Hepatocyte (in vitro differentiated cells): Measurements from ENCODE around the gene LEMD3. TPM values are rescaled to one million over a fixed set of nuclear protein-coding genes. Genes with fewer than 3 reads are reported as not detected.

Experiments used
- DNase-seq: peaks from one replicate; pipeline ENCODE4 v3.0.0-alpha.2; 2016; ENCODE audit warnings: low spot score
- H2AFZ ChIP-seq: fragments of 200-600 bp; sonication (generic); 2 replicates; pipeline ENCODE4 v1.6.0; 2016; ENCODE audit warnings: antibody characterized with exemption, mild to moderate bottlenecking
- H3K27ac ChIP-seq: fragments of 200-600 bp; sonication (generic); 2 replicates; pipeline ENCODE4 v1.5.1; 2016; ENCODE audit warnings: mild to moderate bottlenecking
- H3K27me3 ChIP-seq: fragments of 200-600 bp; sonication (generic); 2 replicates; pipeline ENCODE4 v1.6.1; 2016
- H3K36me3 ChIP-seq: fragments of 200-600 bp; sonication (generic); replicated peaks from 2 replicates; pipeline ENCODE4 v1.5.1; 2016; ENCODE audit warnings: low read depth; ENCODE audit not compliant: insufficient read depth
- H3K4me1 ChIP-seq: fragments of 200-600 bp; sonication (generic); 2 replicates; pipeline ENCODE4 v1.5.1; 2016; ENCODE audit warnings: mild to moderate bottlenecking, moderate library complexity; ENCODE audit not compliant: insufficient read depth
- H3K4me2 ChIP-seq: fragments of 200-600 bp; sonication (generic); 2 replicates; pipeline ENCODE4 v1.6.0; 2016
- H3K4me3 ChIP-seq: fragments of 200-600 bp; sonication (generic); 2 replicates; pipeline ENCODE4 v1.5.1; 2016; ENCODE audit warnings: mild to moderate bottlenecking
- H3K79me2 ChIP-seq: fragments of 200-600 bp; sonication (generic); 2 replicates; pipeline ENCODE4 v1.6.0; 2017; ENCODE audit warnings: mild to moderate bottlenecking
- H3K9me2 ChIP-seq: fragments of 200-600 bp; sonication (generic); replicated peaks from 2 replicates; pipeline ENCODE4 v1.6.0; 2017; ENCODE audit warnings: mild to moderate bottlenecking; ENCODE audit not compliant: insufficient read depth
- H3K9me3 ChIP-seq: fragments of 200-600 bp; sonication (generic); 2 replicates; pipeline ENCODE4 v1.5.1; 2016; ENCODE audit warnings: low read depth, mild to moderate bottlenecking
- H4K20me1 ChIP-seq: fragments of 200-600 bp; sonication (generic); 2 replicates; pipeline ENCODE4 v1.6.0; 2016; ENCODE audit warnings: mild to moderate bottlenecking; ENCODE audit not compliant: insufficient read depth, poor library complexity, severe bottlenecking
- CTCF ChIP-seq: fragments of 200-600 bp; sonication (generic); IDR thresholded peaks from 2 replicates; pipeline ENCODE4 v1.5.1; 2016; ENCODE audit warnings: antibody characterized with exemption, mild to moderate bottlenecking; ENCODE audit not compliant: poor library complexity
- EZH2 ChIP-seq: fragments of 200-600 bp; sonication (generic); IDR thresholded peaks from 2 replicates; pipeline ENCODE4 v1.6.1; 2016; ENCODE audit warnings: antibody characterized with exemption, mild to moderate bottlenecking, borderline replicate concordance
- EZH2phosphoT487 ChIP-seq: fragments of 200-600 bp; sonication (generic); IDR thresholded peaks from one replicate; pipeline ENCODE4 v1.6.1; 2018; ENCODE audit warnings: antibody characterized with exemption, mild to moderate bottlenecking, low read depth, moderate library complexity; ENCODE audit not compliant: unreplicated experiment, severe bottlenecking
- WGBS: methylation state at CpG from one replicate; pipeline ENCODE4 v1.1.6; 2016; ENCODE audit warnings: low lambda C conversion rate; ENCODE audit errors: missing lambda C conversion rate; 5-methylcytosine and 5-hydroxymethylcytosine counted together
- polyA plus RNA-seq: library from polyadenylated mRNA; unstranded; fragments of >200 nt; fragmentation: Nextera tagmentation; extraction: Ambion mirVana; gene quantifications from 2 replicates; pipeline ENCODE4 v1.2.1, GENCODE V29; 2016
- total RNA-seq: library from RNA; depleted of rRNA; stranded (reverse); fragments of >200 nt; gene quantifications from 2 replicates; pipeline ENCODE4 v1.2.3, GENCODE V29; 2014

The LEMD3 gene
- total and polyA plus RNA-seq, 2 experiments from 2014 or later: 15.5 to 51.1 TPM

DNA sequence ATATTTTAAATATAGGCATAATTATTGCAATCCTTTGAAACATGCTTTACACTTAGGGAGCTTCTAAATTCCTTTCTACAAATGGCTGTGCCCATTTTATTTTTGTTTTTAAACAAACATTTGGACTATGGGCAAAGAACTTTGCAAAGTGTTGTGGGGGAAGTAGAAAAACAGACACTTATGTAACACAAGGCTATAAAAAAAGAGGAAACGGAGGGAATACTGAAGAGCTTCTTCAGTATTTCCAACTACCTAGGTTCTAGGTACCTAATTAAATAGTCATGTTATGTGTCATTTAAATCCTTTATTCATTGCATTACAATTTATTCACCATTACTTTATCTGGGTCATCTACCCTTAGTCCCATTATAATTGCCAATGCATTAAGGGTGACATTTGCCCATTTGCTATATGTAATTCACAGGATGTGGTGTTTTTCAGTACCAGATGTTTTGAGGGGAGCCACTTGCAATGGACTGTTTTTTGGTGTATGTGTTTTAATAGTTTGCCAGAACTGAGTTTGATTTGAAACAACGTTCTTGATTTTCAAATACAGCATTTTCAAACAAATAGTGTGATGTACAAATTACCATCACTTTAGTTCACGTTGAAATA, 107.6 kb downstream of the LEMD3 start:
- 74% methylated on average over 3 of the region's 3 CpGs for WGBS
- no peak overlapping the region for H3K27ac ChIP-seq
- no peak overlapping the region for H3K4me2 ChIP-seq
- no peaks in the 10 kb centered on the region for H3K9me3 ChIP-seq
- no peaks in the 10 kb centered on the region for H3K9me2 ChIP-seq
- H3K27me3 ChIP-seq: peaks cover 19% of the 10 kb centered on the region
- TF ChIP-seq CTCF (no peak), EZH2 (no peak), EZH2phosphoT487 (no peak)
- H4K20me1 ChIP-seq: no peaks in the 10 kb centered on the region
- H3K36me3 ChIP-seq: no peaks in the 10 kb centered on the region
- peaks cover 10% of the 10 kb centered on the region for H3K79me2 ChIP-seq
- H3K4me3 ChIP-seq: no peak overlapping the region
- H3K4me1 ChIP-seq: no peaks in the 10 kb centered on the region
- no peak for DNase-seq
- no peak overlapping the region for H2AFZ ChIP-seq

- TF ChIP-seq CTCF: no peak
- TF ChIP-seq EZH2: no peak
- no peak for TF ChIP-seq EZH2phosphoT487
- Histone ChIP-seq H3K27me3 (peaks cover 19% of the 10 kb centered on the region), H3K9me3 (no peaks in the 10 kb centered on the region), H2AFZ (peak overlapping the region; percentile 93), H4K20me1 (no peaks in the 10 kb centered on the region), H3K36me3 (no peaks in the 10 kb centered on the region), H3K4me2 (peak overlapping the region; percentile 97), H3K9me2 (no peaks in the 10 kb centered on the region), H3K79me2 (peaks cover 12% of the 10 kb centered on the region), H3K4me3 (peak overlapping the region; percentile 62), H3K4me1 (no peaks in the 10 kb centered on the region), H3K27ac (peak overlapping the region; percentile 66)
- 12% methylated on average over 18 of the region's 23 CpGs for WGBS
- DNase-seq: peak; percentile 7
These were observed 108.7 kb downstream of the LEMD3 start for GRCh38 chr12:65277994-65278575.

GRCh38 chr12:65278576-65279368, 109.4 kb downstream of the LEMD3 start, which contains the start of gene MSRB3:
Gene MSRB3 (plus strand): TSS chr12:65278683. CDS start chr12:65308580, 29,897 bp downstream.
- peaks cover 19% of the 10 kb centered on the region for H3K27me3 ChIP-seq
- no peaks in the 10 kb centered on the region for H3K36me3 ChIP-seq
- H3K79me2 ChIP-seq: peaks cover 14% of the 10 kb centered on the region
- TF ChIP-seq CTCF: peak; percentile 16
- no peak for TF ChIP-seq EZH2
- no peak for TF ChIP-seq EZH2phosphoT487
- H3K9me2 ChIP-seq: no peaks in the 10 kb centered on the region
- H3K9me3 ChIP-seq: no peaks in the 10 kb centered on the region
- H2AFZ ChIP-seq: peak within 1 kb of the TSS; percentile 93
- H4K20me1 ChIP-seq: no peaks in the 10 kb centered on the region
- peak; percentile 81 for DNase-seq
- peak within 1 kb of the TSS; percentile 97 for H3K4me2 ChIP-seq
- H3K27ac ChIP-seq: peak within 1 kb of the TSS; percentile 83
- WGBS: 2% methylated on average over 30 of the region's 85 CpGs
- peak within 1 kb of the TSS; percentile 62 for H3K4me3 ChIP-seq
- no peaks in the 10 kb centered on the region for H3K4me1 ChIP-seq
